ENCODE data around the gene SCUBE3.

The SCUBE3 gene

DNA sequence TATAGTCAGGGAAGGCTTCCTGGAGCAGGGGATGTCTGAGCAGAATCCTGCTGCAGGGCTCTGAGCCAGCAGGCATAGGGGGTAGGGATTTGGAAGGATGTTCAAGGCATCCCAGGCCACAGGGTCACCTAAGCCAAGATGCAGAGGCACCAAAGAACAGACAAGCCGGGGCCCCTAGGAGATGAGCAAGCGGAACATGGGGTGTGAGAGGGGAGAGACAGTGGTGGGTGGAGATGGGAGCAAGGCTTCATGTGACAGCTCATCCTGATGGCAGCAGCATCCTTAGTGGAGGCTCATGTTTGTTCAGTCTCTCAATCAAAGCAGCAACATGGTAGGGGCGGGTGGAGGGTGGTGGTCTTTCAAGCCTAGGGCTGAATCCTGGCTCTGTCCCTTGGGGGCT is 42.9 kb upstream of the SCUBE3 start:
- no peak overlapping the region for H3K4me2 ChIP-seq (ENCODE audit: low read length)
- H3K4me1 ChIP-seq = peaks cover 11% of the 10 kb centered on the region
- no peak overlapping the region for H2AFZ ChIP-seq
- no peak overlapping the region for H3K9ac ChIP-seq
- no peaks in the 10 kb centered on the region for H3K36me3 ChIP-seq (ENCODE audit: control insufficient read depth, insufficient read depth, low read length)
- H3K79me2 ChIP-seq = no peaks in the 10 kb centered on the region
- H3K4me3 ChIP-seq (ENCODE audit: low read depth, low read length) = no peak overlapping the region
- H3K27me3 ChIP-seq (ENCODE audit: control insufficient read depth, insufficient read depth, low read length) = no peaks in the 10 kb centered on the region
- no peaks in the 10 kb centered on the region for H3K9me3 ChIP-seq (ENCODE audit: control insufficient read depth, low read length)
- no peak for TF ChIP-seq CTCF (IDR thresholded peaks at IDR 0.05)
- no peak overlapping the region for H3K27ac ChIP-seq

DNA sequence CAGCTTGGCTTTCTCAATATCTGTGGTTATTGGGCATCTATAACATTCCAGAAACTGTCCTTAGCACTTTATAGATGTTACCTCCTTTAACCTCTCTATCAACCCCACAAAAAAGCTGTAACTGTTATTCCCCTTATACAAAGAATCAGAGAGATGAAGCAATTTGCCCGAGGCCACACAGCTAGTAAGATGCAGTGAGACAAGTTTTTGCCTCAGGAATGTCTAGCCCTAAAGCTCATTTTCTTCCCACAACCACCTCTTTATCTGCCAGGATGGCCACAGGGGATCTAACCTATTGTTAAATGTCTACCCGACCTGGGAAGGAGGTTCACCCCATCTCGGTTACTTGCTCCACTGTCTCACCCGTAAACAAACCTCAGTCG is 40.7 kb upstream of the SCUBE3 start:
- Histone ChIP-seq H2AFZ (no peak overlapping the region), H3K9me3 (ENCODE audit: control insufficient read depth, low read length) (no peaks in the 10 kb centered on the region), H3K4me3 (ENCODE audit: low read depth, low read length) (no peak overlapping the region), H3K27me3 (ENCODE audit: control insufficient read depth, insufficient read depth, low read length) (no peaks in the 10 kb centered on the region), H3K36me3 (ENCODE audit: control insufficient read depth, insufficient read depth, low read length) (no peaks in the 10 kb centered on the region), H3K79me2 (no peaks in the 10 kb centered on the region), H3K4me1 (peaks cover 10% of the 10 kb centered on the region), H3K9ac (no peak overlapping the region), H3K27ac (no peak overlapping the region), H3K4me2 (ENCODE audit: low read length) (no peak overlapping the region)
- no peak for TF ChIP-seq CTCF (IDR thresholded peaks at IDR 0.05)

- Histone ChIP-seq H3K36me3 (ENCODE audit: control insufficient read depth, insufficient read depth, low read length) (no peaks in the 10 kb centered on the region), H3K4me2 (ENCODE audit: low read length) (no peak overlapping the region), H3K4me1 (peaks cover 5% of the 10 kb centered on the region), H3K27ac (no peak overlapping the region), H3K4me3 (ENCODE audit: low read depth, low read length) (no peak overlapping the region), H3K9me3 (ENCODE audit: control insufficient read depth, low read length) (no peaks in the 10 kb centered on the region), H2AFZ (no peak overlapping the region), H3K27me3 (ENCODE audit: control insufficient read depth, insufficient read depth, low read length) (no peaks in the 10 kb centered on the region), H3K79me2 (no peaks in the 10 kb centered on the region), H3K9ac (no peak overlapping the region)
- no peak for TF ChIP-seq CTCF (IDR thresholded peaks at IDR 0.05)
Measured at GRCh38 chr6:35173427-35174087, 40.2 kb upstream of the SCUBE3 start.

DNA sequence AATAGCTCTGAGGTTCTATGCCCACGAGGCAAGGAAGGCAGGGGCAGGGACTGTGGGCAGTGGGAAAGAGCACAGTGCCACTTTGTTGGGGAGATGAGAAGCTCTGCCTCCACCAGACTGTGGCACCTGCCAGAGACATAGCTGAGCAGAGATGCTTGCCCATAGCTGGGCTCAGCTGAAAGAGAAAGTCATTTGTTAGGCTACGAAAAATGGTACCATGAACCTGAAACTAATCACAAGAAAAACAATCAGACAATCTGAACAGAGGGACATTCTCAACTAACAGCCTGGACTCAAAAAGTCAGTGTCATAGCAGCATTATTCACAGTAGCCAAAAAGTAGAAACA is 39.7 kb upstream of the SCUBE3 start:
- TF ChIP-seq CTCF (IDR thresholded peaks at IDR 0.05) = no peak
- H3K27me3 ChIP-seq (ENCODE audit: control insufficient read depth, insufficient read depth, low read length) = no peaks in the 10 kb centered on the region
- H3K4me3 ChIP-seq (ENCODE audit: low read depth, low read length) = no peak overlapping the region
- no peaks in the 10 kb centered on the region for H3K79me2 ChIP-seq
- H3K4me1 ChIP-seq = peaks cover under 1% of the 10 kb centered on the region
- no peak overlapping the region for H3K9ac ChIP-seq
- no peak overlapping the region for H2AFZ ChIP-seq
- H3K36me3 ChIP-seq (ENCODE audit: control insufficient read depth, insufficient read depth, low read length) = no peaks in the 10 kb centered on the region
- no peak overlapping the region for H3K4me2 ChIP-seq (ENCODE audit: low read length)
- no peak overlapping the region for H3K27ac ChIP-seq
- no peaks in the 10 kb centered on the region for H3K9me3 ChIP-seq (ENCODE audit: control insufficient read depth, low read length)

DNA sequence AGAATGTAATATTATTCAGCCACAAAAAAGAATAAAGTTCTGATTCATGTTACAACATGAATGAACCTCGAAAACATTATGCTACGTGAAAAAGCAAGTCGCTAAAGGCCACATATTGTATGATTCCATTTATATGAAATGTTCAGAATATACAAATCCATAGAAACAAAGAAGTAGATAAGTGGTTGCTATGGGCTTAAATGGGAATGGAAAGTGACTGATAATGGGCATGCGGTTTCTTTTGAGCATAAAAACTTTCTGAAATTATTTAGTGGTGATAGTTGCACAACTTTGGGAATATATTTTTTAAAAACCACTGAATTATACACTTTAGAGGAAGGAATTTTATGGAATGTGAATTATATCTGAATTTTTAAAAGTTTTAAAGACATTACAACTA is 39.3 kb upstream of the SCUBE3 start:
- H3K27ac ChIP-seq = no peak overlapping the region
- no peak overlapping the region for H3K4me3 ChIP-seq (ENCODE audit: low read depth, low read length)
- H3K9me3 ChIP-seq (ENCODE audit: control insufficient read depth, low read length) = no peaks in the 10 kb centered on the region
- H3K4me1 ChIP-seq = no peaks in the 10 kb centered on the region
- no peak overlapping the region for H3K9ac ChIP-seq
- no peak for TF ChIP-seq CTCF (IDR thresholded peaks at IDR 0.05)
- no peak overlapping the region for H3K4me2 ChIP-seq (ENCODE audit: low read length)
- H3K36me3 ChIP-seq (ENCODE audit: control insufficient read depth, insufficient read depth, low read length) = no peaks in the 10 kb centered on the region
- no peaks in the 10 kb centered on the region for H3K79me2 ChIP-seq
- H2AFZ ChIP-seq = no peak overlapping the region
- H3K27me3 ChIP-seq (ENCODE audit: control insufficient read depth, insufficient read depth, low read length) = no peaks in the 10 kb centered on the region

All from parathyroid adenoma (tissue), 2 donors.